Body of pancreas (tissue), 4 donors: Measurements from ENCODE around the gene SYNE1.

ENCODE experiments used
- POLR2A ChIP-seq, 3 donors: fragments of 450-650 bp; IDR thresholded peaks; one replicate each; pipeline ENCODE4 v1.6.1; 2016; ENCODE audit warnings: antibody characterized with exemption in 3 of 3, mild to moderate bottlenecking in 2 of 3
- TF ChIP-seq, protein P1 (sequence below), 7 experiments: fragments of 450-650 bp in 4 of 7; fragments of 200-600 bp in 3 of 7; sonication (generic) in 3 of 7; IDR thresholded peaks; one replicate each; pipeline ENCODE4 v1.5.1; 2016 to 2019; ENCODE audit warnings: antibody characterized with exemption in 7 of 7

DNA sequence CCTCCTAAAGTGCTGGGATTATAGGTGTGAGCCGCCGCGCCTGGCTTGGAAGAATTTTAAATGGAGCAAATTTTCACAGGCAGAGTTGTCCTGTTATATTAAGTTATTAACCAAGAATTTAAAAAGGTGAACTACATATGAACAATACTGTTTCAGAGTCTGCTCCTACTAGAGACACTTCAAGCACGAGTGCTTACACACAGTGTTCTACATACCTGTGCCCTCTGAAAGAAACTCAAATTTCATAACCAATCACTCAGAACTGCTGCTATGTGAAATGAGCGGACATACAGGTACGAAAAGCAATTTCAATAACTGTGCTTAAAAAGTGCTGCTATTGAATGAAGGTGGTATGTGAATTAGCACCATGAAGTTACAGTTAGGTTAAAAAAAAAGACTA is 262.0 kb downstream of the SYNE1 start:
- TF ChIP-seq POLR2A (IDR thresholded peaks at IDR 0.05), result no peak
- TF ChIP-seq, protein P1, sequence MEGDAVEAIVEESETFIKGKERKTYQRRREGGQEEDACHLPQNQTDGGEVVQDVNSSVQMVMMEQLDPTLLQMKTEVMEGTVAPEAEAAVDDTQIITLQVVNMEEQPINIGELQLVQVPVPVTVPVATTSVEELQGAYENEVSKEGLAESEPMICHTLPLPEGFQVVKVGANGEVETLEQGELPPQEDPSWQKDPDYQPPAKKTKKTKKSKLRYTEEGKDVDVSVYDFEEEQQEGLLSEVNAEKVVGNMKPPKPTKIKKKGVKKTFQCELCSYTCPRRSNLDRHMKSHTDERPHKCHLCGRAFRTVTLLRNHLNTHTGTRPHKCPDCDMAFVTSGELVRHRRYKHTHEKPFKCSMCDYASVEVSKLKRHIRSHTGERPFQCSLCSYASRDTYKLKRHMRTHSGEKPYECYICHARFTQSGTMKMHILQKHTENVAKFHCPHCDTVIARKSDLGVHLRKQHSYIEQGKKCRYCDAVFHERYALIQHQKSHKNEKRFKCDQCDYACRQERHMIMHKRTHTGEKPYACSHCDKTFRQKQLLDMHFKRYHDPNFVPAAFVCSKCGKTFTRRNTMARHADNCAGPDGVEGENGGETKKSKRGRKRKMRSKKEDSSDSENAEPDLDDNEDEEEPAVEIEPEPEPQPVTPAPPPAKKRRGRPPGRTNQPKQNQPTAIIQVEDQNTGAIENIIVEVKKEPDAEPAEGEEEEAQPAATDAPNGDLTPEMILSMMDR (IDR thresholded peaks at IDR 0.05), result no peak
